ENCODE data around the gene CDHR4.
"Not testable (repeated sequence)": the region's sequence is repeated elsewhere in the genome, so short reads cannot be mapped to it uniquely, and the experiment has no call there.

The CDHR4 gene, protein sequence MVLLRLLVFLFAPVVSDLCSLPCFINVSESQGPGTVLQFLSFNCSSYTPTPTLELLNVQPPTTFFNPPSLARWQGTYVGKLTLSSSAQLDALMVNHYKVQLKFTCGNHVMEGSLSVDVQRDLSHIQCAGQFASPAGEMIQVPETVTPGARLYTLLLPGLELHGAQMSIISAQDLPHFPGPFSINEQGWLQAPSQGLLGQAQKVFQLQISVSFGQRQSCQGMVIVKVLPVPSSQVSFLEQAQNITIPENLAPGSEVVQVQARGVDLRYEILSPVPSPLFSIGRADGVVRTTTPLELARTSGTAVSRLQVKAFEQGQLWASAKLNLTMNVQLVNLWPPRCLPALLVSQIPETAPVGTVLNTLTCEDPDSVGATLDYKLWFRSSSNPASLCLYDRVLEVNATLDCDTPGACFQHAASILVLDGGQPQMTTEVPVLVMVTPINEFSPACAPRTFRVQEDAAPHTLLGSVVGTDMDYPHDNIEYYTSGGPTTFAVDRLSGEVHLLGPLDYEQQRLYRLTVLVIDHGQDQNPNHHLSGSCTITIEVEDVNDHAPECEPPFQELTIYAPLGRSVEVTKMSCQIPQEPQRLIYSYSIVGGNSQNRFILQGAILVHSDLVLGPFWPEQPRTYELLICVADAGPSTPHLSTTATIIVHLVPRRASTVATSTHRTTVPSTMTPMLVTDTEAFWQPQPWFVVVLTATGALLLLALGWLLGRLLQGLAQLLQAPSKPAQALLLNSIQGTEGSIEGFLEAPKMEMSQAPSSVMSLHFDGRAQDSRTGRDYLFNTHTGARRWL

DNA sequence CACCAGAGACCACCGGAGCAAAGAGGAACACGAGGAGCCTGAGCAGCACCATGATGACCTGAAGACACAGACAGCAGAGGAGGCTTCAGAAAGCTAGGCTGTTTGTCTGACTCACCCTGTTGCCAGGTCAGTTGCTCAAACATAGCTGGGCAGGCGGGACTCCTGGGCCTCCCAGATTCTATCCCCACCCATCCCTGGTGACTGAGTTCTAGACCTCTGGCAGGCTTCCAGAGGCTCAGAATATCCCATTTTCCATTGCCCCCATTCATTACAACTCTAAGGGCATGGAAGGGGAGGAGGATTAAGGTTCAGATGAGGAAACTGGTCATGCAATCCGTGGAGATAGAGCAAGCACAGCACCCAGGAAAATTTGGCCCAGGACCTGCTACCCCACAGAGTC is at the start of gene CDHR4:
CDHR4 (minus strand) TSS at position 113 of the 400 bp plus-strand sequence; CDS start at position 52, 61 bp downstream.
- DNase-seq: peak; percentile 31 to 76
- TF ChIP-seq POLR2A (IDR thresholded peaks at IDR 0.05; ENCODE audit: low read length) (no peak), GATA1 (IDR thresholded peaks at IDR 0.05; ENCODE audit: low read depth, low read length) (no peak)

DNA sequence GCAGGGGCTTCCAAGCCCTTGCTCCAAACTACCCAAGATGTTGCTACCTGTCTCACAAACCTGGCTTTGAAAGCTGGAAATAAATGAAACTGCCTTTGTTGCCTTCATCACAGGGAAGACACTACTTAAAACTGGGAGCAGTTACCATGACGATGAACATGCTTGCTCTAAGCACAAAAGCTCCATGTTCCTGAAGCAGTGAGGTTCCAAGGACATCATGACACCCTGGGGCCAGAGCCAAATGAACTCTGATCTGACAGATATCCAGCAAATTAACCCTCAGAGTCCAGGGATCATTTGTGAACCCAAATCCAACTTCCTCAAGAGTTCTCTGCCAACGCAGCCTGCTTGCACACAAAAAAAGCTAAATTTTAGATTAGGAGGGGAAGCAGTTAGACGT is 46.0 kb upstream of the CDHR4 start:
- no peak for TF ChIP-seq GATA1 (IDR thresholded peaks at IDR 0.05; ENCODE audit: low read depth, low read length)
- no peak for TF ChIP-seq POLR2A (IDR thresholded peaks at IDR 0.05; ENCODE audit: low read length)
- DNase-seq: no peak

DNA sequence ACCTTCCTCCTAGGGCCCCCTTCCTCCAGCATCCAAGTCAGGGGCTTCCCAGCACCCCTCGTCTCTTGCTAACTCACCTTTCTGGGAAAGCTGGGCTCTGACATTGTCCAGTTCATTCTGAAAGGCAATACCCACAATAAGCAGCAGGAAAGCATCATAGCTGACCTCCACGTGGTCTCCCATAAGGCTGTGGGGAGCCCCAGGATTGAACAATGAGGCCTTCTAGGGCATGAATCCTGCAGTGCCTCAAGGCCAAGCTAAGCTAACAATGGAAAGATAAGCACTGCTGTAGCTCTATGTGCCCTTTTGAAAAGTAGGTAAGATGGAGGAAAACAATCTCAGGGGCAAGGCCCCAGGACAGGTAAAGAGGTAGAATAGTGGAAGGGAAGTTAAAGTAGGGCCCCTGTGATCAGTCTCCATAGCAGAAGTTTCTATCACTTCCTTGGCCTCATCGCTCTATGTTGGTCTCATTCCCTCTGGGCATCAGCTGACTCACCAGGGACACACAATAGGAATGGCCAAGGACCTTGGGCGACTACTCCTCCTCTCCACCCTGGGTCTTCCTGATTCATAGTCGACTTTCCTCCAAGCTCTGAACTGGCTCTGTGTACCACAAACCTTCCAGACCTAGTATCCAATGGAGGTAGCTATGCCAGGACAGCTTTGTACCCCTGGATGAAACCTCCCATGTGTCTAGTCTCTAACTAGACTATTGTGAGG is 45.0 kb upstream of the CDHR4 start:
- TF ChIP-seq POLR2A (IDR thresholded peaks at IDR 0.05; ENCODE audit: low read length) (no peak), GATA1 (IDR thresholded peaks at IDR 0.05; ENCODE audit: low read depth, low read length) (no peak)

DNA sequence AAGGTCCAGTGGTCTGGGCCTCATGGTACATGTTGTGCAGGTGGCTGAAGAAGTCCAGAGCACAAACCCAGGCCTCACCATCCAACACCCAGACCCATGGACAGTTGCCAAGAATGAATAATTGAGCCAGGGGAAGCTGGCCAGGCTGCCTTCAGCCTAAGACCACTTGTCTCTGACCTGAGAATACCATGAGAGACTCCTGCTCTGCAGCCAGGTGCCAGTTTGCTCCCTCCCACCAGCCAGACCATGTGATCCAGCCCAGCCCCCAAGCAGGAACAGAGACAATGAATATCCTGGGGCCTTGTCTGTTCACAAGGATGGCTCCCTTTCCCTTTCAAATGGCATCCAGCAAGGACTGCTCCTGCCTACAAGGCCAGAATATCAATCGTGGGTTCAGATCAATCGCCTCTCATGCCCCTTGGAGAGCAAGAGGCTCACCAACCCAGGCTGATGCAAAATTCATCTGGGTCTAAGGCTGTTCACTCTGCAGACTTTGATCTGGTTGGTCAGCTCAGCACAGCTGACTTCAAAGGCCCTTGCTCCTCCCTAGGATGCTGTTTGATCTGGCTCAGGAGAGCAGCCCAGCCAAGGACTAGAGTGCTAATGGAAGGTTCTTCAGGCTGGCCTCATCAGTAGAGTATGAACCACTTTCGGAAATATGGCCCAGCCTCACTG is 43.3 kb upstream of the CDHR4 start:
- no peak for DNase-seq
- TF ChIP-seq POLR2A (IDR thresholded peaks at IDR 0.05; ENCODE audit: low read length): no peak
- TF ChIP-seq GATA1 (IDR thresholded peaks at IDR 0.05; ENCODE audit: low read depth, low read length): no peak

More for the DNA sequence above, 45.0 kb upstream of the CDHR4 start:
- no peak for DNase-seq

DNA sequence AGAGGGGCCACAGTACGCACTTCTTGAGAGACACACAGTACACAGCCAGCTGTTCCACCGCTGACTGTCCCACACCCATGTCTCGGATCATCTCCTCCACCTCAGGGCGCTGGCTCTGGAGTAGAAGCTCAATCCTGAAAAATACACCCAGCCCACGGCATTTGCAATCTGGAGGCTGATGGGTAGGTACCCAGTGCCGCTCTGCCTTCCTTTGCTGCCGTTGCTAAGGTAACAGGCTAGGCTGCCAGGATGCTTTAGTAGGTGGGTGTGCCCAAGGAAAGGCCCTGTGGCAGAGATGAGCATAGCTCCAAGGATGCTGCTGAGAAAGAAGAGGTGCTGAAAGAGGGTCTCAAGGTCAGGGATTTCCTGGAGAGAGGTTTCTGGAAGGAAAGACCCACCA is 42.1 kb upstream of the CDHR4 start:
- TF ChIP-seq GATA1 (IDR thresholded peaks at IDR 0.05; ENCODE audit: low read depth, low read length): no peak
- no peak for DNase-seq

DNA sequence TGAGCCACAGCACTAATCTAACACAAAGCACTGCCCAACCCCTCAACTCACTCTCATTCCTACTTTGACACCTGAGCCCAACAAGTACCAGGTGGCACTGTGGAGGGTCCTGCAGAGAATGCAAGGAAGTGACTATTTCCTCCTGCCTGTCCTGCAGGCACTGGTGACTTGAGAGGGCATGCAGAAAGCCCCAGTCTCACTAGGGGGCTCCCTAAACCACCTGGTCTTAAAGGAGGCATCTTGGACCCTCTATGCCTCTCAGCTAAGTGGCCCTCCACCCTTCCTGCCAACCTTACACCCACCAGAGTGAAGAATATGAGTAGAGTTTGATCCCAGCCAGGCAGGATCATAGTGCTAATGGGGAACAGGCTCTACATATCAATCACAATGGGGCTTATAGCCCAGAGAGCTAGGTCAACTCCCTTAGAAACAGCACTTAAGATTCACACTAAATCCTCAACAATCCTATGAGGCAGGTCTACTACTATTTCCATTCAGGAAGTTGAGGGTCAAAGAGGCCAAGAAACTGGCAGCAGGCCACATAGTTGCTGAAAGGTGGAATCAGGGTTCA is 41.5 kb upstream of the CDHR4 start:
- peak; percentile 47 to 57 for DNase-seq
- TF ChIP-seq POLR2A (IDR thresholded peaks at IDR 0.05; ENCODE audit: low read length) (no peak), GATA1 (IDR thresholded peaks at IDR 0.05; ENCODE audit: low read depth, low read length) (no peak)

DNA sequence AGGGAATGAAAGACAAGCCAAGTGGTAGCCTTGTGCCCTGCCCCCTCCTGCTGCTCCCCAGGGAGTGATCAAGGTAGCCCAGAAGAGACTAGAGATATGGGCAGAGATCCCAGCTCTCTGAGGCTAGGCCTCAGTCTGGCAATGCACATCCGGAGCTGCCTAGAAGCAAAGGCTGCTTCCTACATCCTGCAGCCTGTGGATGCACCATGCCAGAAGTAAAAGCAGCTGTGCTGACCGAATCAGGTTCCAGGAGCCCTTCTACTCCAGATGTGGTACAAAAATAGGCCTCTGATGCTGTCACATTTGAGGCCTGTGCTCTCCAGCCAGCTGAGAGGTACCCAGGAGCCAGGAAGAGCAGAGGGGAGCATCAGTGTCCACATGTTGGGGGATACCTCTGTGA is 40.7 kb upstream of the CDHR4 start:
- no peak for TF ChIP-seq GATA1 (IDR thresholded peaks at IDR 0.05; ENCODE audit: low read depth, low read length)
- no peak for TF ChIP-seq POLR2A (IDR thresholded peaks at IDR 0.05; ENCODE audit: low read length)

DNA sequence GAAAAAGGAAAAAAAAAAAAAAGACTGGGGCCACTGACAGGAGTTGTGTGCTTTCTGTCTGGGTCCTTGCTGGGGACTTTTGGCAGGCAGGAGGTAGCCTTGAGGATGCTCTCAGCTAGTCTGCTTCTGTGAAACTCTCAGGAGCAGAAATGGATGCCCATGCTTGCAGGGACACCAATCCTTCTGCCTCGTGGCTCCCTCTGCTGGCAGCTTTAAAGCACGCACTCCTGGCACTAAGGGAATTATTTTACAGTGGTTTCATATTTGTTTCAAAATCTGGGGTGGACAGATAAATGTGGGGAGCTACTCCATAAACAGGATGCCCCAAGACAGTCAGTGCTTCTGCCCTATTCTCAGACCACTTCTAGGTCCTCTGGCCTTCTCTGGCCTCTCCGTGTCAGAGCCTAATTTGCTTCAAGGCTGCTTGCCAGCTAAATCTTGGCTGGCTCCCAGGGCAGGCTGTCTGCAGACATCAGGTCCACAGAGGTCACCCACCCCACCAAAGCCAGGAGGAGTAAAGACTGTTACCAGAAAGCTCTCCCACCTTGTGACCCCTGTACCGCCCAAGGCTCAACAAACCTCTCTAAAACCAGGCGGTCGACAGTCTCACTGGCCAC is 39.6 kb upstream of the CDHR4 start:
- DNase-seq: peak; percentile 82 to 91
- TF ChIP-seq GATA1 (IDR thresholded peaks at IDR 0.05; ENCODE audit: low read depth, low read length) (no peak), POLR2A (IDR thresholded peaks at IDR 0.05; ENCODE audit: low read length) (no peak)

More for the DNA sequence above, 40.7 kb upstream of the CDHR4 start:
- DNase-seq: no peak

DNA sequence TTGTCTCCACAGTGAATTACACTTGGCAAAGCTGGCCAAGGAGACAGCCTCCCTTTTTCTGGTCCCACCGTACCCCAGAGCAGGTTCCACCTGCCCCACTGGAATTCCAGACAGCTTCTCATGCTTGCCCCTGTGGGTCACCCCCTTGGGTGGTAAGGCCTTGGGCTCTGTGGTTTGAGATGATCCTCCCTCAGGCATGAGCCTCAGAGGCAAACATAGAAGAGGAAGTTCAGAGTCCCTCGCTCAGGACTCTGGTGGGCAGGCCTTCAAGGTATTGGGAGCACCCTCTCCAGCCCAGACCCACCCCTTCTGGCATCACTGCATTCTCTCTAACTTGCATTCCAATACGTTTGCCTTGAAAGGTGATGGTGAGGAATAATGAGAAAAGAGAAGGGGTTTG is 31.7 kb upstream of the CDHR4 start:
- TF ChIP-seq POLR2A (IDR thresholded peaks at IDR 0.05; ENCODE audit: low read length): no peak
- no peak for TF ChIP-seq GATA1 (IDR thresholded peaks at IDR 0.05; ENCODE audit: low read depth, low read length)
- no peak for DNase-seq

DNA sequence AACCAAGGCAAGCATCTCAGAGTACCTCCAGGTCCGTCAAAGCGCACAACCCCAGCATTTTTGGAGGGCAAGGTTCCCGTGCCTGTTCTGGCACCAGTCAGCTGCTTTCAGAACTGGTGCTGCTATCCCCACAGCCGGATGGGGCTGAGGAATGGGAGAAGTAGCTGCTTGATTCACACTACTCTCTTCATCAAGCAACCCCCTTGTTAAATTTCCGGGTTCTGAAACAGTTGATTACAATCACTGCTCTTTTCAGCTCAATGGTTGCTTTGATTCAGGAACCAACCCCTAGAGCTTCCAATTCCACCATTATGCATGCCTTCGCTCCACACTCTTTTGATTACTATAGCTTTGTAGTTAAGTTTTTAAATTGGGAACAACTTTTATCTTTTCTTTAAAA is 26.3 kb upstream of the CDHR4 start:
- no peak for TF ChIP-seq POLR2A (IDR thresholded peaks at IDR 0.05; ENCODE audit: low read length)
- no peak for TF ChIP-seq GATA1 (IDR thresholded peaks at IDR 0.05; ENCODE audit: low read depth, low read length)
- no peak for DNase-seq

DNA sequence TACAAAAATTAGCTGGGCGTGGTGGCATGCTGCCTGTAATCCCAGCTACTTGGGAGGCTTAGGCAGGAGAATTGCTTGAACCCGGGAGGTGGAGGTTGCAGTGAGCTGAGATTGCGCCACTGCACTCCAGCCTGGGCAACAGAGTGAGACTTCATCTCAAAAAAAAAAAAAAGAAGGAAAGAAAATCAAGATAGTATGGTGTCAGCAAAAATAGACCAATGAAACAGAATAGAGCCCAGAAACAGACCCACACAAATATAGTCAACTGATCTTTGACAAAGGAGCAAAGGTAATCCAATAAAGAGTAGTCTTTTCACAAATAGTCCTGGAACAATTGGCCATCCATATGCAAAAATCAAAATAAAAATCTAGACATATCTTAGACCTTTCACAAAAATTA is 23.5 kb upstream of the CDHR4 start:
- not testable (repeated sequence) for DNase-seq

DNA sequence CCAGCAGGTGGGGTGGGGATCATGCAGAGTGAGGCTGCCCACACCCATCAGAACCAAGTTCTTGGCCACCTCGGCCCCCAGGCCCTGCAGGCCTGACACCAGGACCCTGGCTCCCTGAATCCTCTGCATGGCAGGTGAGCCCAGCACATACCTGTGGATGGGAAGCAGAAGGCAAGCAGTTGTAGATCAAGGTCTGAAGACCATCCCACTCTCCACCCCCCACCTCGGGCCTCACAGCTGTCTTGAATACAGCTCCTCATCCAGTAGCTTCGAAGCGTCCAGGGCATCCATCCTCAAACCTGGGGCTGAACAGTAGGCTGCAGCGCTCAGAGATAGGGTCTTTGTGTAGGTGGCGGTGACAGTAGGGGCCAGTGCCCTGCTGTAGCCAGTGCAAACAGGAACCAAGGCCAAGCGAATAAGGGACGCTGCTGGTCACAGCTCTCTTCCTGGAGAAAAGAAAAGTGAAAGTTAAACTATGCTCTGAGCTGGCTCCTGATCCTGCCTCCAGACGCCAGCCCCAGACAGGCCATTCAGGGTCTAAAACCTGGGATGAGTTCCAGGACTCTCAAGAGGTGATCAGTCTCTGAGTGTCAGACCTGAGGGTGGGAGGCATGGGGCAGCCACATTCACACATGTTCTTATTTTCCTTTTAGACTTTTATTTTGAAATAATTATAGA is 14.0 kb upstream of the CDHR4 start, which contains the start of gene UBA7:
UBA7 (minus strand) TSS at position 457 of the 678 bp plus-strand sequence; CDS start at position 291, 166 bp downstream.
- TF ChIP-seq GATA1 (IDR thresholded peaks at IDR 0.05; ENCODE audit: low read depth, low read length) (no peak), POLR2A (IDR thresholded peaks at IDR 0.05; ENCODE audit: low read length) (peak; percentile 35)
- peak; percentile 51 to 55 for DNase-seq

Measured in erythroblast (primary cell).